B cell (primary cell): ENCODE measurements around the gene AMMECR1.

Experiments used
- EZH2 ChIP-seq: IDR thresholded peaks from 2 replicates; pipeline ENCODE4 v1.6.1; 2012; ENCODE audit warnings: borderline replicate concordance, low read depth, mild to moderate bottlenecking, moderate library complexity, low read length; ENCODE audit not compliant: insufficient read depth, poor library complexity, severe bottlenecking
- TF ChIP-seq, protein P1 (sequence below): fragments of 200-600 bp; IDR thresholded peaks from one replicate; pipeline ENCODE4 v1.8.0; 2022; ENCODE audit warnings: antibody characterized with exemption, mild to moderate bottlenecking

- TF ChIP-seq, protein P1, sequence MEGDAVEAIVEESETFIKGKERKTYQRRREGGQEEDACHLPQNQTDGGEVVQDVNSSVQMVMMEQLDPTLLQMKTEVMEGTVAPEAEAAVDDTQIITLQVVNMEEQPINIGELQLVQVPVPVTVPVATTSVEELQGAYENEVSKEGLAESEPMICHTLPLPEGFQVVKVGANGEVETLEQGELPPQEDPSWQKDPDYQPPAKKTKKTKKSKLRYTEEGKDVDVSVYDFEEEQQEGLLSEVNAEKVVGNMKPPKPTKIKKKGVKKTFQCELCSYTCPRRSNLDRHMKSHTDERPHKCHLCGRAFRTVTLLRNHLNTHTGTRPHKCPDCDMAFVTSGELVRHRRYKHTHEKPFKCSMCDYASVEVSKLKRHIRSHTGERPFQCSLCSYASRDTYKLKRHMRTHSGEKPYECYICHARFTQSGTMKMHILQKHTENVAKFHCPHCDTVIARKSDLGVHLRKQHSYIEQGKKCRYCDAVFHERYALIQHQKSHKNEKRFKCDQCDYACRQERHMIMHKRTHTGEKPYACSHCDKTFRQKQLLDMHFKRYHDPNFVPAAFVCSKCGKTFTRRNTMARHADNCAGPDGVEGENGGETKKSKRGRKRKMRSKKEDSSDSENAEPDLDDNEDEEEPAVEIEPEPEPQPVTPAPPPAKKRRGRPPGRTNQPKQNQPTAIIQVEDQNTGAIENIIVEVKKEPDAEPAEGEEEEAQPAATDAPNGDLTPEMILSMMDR: no peak
- no peak for TF ChIP-seq EZH2
Measured at GRCh38 chrX:110248578-110248977, 69.3 kb downstream of the AMMECR1 start.
